HG02763 (cell line): ENCODE results near the gene BAIAP2L1.

Experiments
- ATAC-seq: cut with Tn5 transposase; IDR thresholded peaks from one replicate; pipeline ENCODE4 v1.9.1; 2021; ENCODE audit warnings: mild to moderate bottlenecking, moderate library complexity; ENCODE audit not compliant: unreplicated experiment

The BAIAP2L1 gene

DNA sequence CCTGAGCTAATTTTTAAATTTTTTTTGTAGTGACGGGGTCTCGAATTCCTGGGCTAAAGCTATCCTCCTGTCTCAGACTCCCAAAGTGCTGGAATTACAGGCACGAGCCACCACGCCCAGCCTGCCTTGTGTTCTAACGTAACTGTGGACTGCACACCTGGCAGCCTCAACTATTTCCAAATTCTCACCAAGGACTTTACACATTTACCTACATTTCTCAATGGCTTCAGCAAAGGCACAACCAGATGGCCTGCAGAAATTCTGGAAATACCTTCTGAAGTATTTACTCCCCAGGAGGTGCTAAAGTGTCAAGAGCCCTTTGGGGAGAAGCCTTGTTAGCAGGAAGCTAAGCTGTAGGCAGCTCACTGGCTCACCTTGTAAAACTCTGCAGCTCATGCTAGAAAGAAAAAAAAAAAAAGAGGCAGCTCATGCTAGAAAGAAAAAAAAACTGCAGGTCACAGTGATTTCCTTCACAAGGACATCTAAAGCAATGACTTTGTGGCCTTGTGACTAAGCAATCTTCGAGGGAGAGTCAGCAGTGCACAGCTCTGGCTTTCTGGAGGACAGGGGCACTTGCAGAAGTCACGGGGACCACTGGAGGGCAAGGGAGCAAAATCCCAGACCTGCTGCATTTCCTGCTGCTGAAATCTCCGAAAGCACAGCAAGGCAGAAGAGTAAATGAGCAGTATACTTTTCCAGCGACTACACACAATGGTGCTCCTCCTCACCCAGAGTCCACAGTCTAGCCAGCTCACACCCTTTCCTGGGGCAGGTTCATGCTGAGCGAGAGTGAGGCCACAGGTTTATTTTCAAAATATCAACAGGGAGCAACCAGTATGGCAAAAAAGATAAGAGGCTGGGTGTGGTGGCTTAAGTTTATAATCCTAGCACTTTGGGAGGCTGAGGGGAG is 40.4 kb downstream of the BAIAP2L1 start:
- no peak for ATAC-seq

DNA sequence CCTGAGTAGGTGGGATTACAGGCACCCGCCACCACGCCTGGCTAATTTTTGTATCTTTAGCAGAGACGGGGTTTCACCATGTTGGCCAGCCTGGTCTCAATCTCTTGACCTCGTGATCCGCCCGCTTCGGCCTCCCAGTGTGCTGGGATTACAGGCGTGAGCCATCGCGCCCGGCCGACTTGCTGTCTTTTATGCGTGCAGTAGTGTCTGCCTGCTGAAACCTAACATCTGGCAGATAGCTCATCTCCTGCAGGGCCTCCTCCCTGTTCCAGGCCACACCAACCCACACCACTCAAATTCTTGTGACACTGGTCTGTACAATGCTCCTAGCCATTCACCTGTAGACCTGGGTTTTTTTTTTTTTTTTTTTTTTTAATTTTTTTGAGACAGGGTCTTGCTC is 41.5 kb downstream of the BAIAP2L1 start:
- ATAC-seq = no peak

- no peak for ATAC-seq
Observed at GRCh38 chr7:98358706-98359105, 42.2 kb downstream of the BAIAP2L1 start.

DNA sequence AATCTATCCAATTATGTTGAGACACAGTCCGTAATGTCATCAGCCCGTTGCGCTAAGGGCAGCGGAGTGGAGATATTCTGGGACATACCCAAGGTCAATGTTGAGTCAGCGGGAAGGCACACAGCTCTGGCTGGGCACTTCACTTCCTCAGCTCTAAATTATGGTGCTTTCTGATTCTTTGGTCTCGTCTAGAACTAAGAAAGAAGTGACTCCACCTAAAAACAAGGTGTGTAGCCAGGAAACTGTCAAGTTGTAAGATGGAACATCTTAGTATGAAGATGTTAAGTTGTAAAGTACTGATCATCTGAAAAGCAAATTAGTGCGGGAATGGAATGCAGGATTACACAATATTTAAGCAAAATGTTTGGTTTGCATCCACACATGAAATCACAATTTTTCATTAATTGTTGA is 43.1 kb downstream of the BAIAP2L1 start:
- ATAC-seq = no peak

- no peak for ATAC-seq
Observed at GRCh38 chr7:98355250-98355538, 45.7 kb downstream of the BAIAP2L1 start.

- ATAC-seq = no peak
Observed at GRCh38 chr7:98354511-98355249, 46.2 kb downstream of the BAIAP2L1 start.

DNA sequence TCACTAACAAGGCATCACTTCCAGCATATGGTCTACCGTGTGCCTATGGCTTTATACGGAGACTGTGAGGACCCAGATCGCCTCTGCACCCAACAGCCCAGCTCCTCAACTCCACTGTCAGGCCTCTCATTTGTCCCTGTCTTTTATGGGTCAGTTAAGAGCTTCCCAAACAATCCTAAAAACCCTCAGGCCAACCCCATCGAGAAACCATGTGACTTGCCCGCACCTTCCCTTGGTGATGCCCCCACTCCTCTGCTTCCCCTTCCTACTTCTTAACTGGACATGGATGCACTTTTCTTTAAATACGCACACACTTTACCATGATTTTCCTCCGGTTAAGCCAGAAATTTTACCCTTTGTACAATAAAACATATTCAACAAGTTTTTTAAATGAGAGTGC is 46.8 kb downstream of the BAIAP2L1 start:
- no peak for ATAC-seq

DNA sequence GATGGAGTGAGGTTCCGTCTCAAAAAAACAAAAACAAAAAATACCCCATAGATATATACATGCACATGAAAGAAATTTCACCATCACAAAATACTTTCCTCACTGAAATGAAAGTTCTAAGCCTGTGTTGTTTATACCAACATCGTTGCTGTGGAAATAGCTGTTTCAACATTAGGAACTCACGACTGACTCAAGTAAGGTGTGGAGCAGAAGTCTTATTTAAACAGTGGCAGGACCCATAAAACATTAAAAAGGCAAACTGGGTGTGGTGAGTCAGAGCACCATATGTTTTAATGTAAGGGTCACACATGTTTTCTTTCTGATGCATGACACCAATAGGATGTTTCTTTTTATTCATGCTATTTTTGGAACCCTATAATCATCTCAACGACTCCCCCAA is 48.3 kb downstream of the BAIAP2L1 start:
- no peak for ATAC-seq

- ATAC-seq = no peak
Observed at GRCh38 chr7:98351136-98351535, 49.8 kb downstream of the BAIAP2L1 start.

DNA sequence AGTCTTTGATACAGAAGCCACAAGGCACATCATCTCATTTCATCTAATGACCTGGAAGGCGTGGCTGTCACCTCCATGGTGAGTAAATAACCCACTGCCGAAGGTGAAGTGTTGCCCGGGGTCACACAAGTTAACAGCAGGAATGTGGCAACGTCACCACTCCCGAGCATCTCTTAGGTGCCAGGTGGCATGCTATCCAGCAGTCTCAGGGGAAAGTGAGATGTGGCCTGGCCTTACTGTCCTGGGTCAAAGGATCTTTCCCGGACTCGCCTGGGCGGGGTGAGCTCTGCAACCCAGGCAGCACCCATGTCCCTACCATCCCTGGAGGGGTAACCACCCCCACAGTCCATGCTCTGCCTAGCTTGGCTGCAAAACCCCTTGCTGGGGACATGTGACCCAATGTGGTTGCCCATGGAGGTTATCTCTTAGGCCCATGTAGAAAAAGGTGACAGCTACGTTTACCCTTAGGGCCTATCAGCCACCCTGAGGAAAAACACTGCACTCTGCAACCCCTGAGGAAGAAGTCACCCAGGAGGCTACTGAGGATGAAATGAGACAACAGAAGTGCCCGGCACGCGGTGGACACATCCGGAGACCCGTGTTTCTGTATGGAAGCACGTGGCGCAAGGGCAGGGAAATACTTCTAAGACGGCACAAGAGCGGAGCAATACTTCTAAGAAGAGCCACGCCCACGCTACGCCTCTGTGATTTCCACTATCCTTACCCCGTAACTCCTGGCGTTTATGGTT is 52.0 kb downstream of the BAIAP2L1 start:
- no peak for ATAC-seq

GRCh38 chr7:98346515-98347069 is 54.3 kb downstream of the BAIAP2L1 start:
- ATAC-seq = no peak

GRCh38 chr7:98341106-98341505 is 59.8 kb downstream of the BAIAP2L1 start:
- no peak for ATAC-seq

DNA sequence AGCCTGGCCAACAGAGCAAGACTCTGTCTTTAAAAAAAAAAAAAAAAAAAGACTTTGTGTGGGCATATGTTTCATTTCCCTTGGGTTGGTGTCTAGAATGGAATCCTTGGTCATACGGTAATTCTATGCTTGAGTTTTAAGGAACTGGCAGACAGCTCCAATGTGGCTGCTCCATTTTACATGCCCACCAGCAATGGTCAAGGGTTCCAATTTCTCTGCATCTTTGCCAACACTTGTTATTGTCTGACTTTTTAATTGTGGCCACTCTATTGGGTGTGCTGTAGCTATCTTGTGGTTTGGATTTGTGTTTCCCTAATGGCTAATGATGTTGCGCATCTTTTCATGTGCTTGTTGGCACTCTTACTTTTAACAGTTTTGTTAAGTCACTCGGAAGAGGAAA is 61.8 kb downstream of the BAIAP2L1 start:
- ATAC-seq = no peak

- ATAC-seq = no peak
Observed at GRCh38 chr7:98338441-98338840, 62.4 kb downstream of the BAIAP2L1 start.

DNA sequence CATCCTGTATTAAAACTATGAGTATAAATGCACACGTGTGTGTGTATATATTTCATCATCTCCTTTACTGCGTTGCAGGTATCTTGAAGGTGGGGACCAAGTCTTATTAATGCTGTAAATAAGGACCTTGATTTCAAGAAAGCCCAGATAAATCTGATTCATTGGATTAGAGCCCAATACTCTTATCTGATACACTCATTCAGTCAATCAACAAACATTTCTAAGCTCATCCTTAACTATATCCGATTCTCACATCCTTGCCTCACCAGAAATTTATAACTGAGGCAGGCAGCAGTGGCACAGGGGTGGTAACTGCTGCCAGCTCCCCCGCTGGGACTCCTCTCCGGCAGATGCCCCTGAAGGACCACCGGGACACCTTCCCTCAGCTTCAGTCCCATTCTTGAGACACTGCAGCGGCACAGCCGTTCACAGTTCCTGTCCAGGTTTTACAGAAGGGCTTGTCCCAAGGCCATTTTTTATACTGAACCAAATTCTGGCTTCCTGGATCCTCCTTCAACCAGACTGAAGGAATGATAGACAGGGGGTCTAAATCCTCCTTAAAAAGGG is 65.4 kb downstream of the BAIAP2L1 start:
- no peak for ATAC-seq

GRCh38 chr7:98334081-98334480 is 66.8 kb downstream of the BAIAP2L1 start:
- ATAC-seq = no peak

DNA sequence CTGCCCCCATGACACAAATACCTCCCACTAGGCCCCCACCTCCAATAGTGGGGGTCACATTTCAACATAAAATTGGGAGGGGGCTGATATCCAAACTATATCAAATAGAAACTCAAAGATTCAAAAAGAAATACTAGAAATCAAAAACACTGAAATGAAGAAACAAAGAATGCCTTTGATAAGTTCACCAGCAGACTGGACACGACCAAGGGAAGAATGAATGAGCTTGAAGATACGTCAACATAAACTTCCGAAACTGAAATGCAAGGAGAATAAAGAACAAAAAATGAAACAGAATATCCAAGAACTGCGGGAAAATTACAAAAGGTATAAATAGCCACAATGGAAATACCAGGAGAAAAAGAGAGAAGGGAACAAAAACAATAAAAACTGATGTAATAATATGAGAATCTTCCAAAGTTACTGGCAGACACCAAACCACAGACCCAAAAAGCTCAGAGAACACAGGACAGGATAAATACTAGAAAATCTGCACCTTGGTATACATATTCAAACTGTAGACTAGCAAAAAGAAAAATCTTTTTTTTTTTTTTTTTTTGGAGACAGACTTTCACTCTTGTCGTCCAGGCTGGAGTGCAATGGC is 69.9 kb downstream of the BAIAP2L1 start:
- ATAC-seq = no peak

- no peak for ATAC-seq
Observed at GRCh38 chr7:98329791-98330373, 71.0 kb downstream of the BAIAP2L1 start.

GRCh38 chr7:98329100-98329790 is 71.6 kb downstream of the BAIAP2L1 start:
- ATAC-seq = no peak

DNA sequence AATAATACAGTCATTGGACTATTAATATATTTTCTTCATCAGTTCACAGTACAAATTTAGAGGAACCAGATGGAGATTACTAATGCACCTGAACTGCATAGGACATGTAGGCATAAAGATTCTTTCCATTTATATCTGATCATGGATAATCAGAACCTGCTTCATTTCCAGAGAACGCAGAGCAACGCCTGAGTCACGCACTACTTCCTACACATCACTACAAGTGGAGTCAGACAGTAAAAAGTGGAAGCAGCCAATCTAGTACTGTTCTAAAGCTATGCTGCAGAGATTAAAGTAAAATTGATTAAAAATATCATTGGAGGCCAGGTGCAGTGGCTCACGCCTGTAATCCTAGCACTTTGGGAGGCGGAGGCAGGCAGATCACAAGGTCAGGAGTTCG is 76.1 kb downstream of the BAIAP2L1 start:
- ATAC-seq = no peak
